ENCODE data around the gene TRIM68.

GRCh38 chr11:4589017-4589416 is 19.0 kb downstream of the TRIM68 start:
- TF ChIP-seq CTCF (IDR thresholded peaks at IDR 0.05; ENCODE audit: insufficient read depth, low read length, poor library complexity, severe bottlenecking) = no peak
- TF ChIP-seq EZH2phosphoT487 (conservative IDR thresholded peaks at IDR 0.05; ENCODE audit: low read length) = no peak
